Loucy (cell line): ENCODE results near the gene MYOM3.

Experiments
- H2AFZ ChIP-seq: fragments of 200-600 bp; sonication (generic); 2 replicates; pipeline ENCODE4 v1.6.0; 2016; ENCODE audit warnings: antibody characterized with exemption, mild to moderate bottlenecking, low read length, moderate library complexity
- H3F3A ChIP-seq: fragments of 200-600 bp; 2 replicates; pipeline ENCODE4 v1.6.0; 2016; ENCODE audit warnings: antibody characterized with exemption, low read depth, mild to moderate bottlenecking
- H3K27me3 ChIP-seq: fragments of 200-600 bp; sonication (generic); 2 replicates; pipeline ENCODE4 v1.6.1; 2014; ENCODE audit warnings: low read length, mild to moderate bottlenecking; ENCODE audit not compliant: insufficient read depth, poor library complexity, severe bottlenecking
- H3K36me3 ChIP-seq: fragments of 200-600 bp; sonication (generic); 2 replicates; pipeline ENCODE4 v1.6.1; 2016; ENCODE audit warnings: low read length; ENCODE audit not compliant: insufficient read depth
- H3K4me1 ChIP-seq: fragments of 200-600 bp; sonication (generic); 2 replicates; pipeline ENCODE4 v1.5.1; 2014; ENCODE audit warnings: low read length, mild to moderate bottlenecking; ENCODE audit not compliant: insufficient read depth, poor library complexity, severe bottlenecking
- H3K4me2 ChIP-seq: fragments of 200-600 bp; sonication (generic); 2 replicates; pipeline ENCODE4 v1.6.0; 2014; ENCODE audit warnings: antibody characterized with exemption, low read length, low read depth, mild to moderate bottlenecking; ENCODE audit not compliant: poor library complexity, severe bottlenecking
- H3K4me3 ChIP-seq: fragments of 200-600 bp; sonication (generic); 2 replicates; pipeline ENCODE4 v1.5.1; 2014; ENCODE audit warnings: low read length, mild to moderate bottlenecking, mixed read lengths; ENCODE audit not compliant: poor library complexity, severe bottlenecking
- H3K79me2 ChIP-seq: fragments of 200-600 bp; sonication (generic); 2 replicates; pipeline ENCODE4 v1.6.1; 2014; ENCODE audit warnings: low read length; ENCODE audit not compliant: insufficient read depth
- H3K9ac ChIP-seq: fragments of 200-600 bp; sonication (generic); 2 replicates; pipeline ENCODE4 v1.6.0; 2014; ENCODE audit warnings: mild to moderate bottlenecking, low read depth, low read length, moderate library complexity; ENCODE audit not compliant: poor library complexity, severe bottlenecking
- H3K9me2 ChIP-seq: fragments of 200-600 bp; sonication (generic); replicated peaks from 2 replicates; pipeline ENCODE4 v1.6.1; 2016; ENCODE audit warnings: low read depth, low read length, mixed read lengths
- H3K9me3 ChIP-seq: fragments of 200-600 bp; sonication (generic); 2 replicates; pipeline ENCODE4 v1.6.1; 2014; ENCODE audit warnings: mild to moderate bottlenecking, antibody characterized with exemption, low read length, low read depth; ENCODE audit not compliant: insufficient read depth
- H4K20me1 ChIP-seq: fragments of 200-600 bp; sonication (generic); 2 replicates; pipeline ENCODE4 v1.6.0; 2014; ENCODE audit warnings: antibody characterized with exemption, low read length, mild to moderate bottlenecking; ENCODE audit not compliant: insufficient read depth, poor library complexity, severe bottlenecking
- CTCF ChIP-seq: fragments of 200-600 bp; sonication (generic); conservative IDR thresholded peaks from 2 replicates; pipeline ENCODE4 v1.5.1; 2014; ENCODE audit warnings: mild to moderate bottlenecking, antibody characterized with exemption, low read length
- EZH2phosphoT487 ChIP-seq: fragments of 200-600 bp; IDR thresholded peaks from 2 replicates; pipeline ENCODE4 v1.6.1; 2018; ENCODE audit warnings: antibody characterized with exemption, mild to moderate bottlenecking, moderate library complexity, borderline replicate concordance

MYOM3 gene

GRCh38 chr1:24093732-24094131, 18.2 kb downstream of the MYOM3 start:
- H3K9me3 ChIP-seq = no peaks in the 10 kb centered on the region
- no peak overlapping the region for H3K4me3 ChIP-seq
- H3K4me1 ChIP-seq = no peaks in the 10 kb centered on the region
- H4K20me1 ChIP-seq = no peaks in the 10 kb centered on the region
- H3K4me2 ChIP-seq = no peak overlapping the region
- H3K27me3 ChIP-seq = no peaks in the 10 kb centered on the region
- no peaks in the 10 kb centered on the region for H3K9me2 ChIP-seq
- H2AFZ ChIP-seq = no peak overlapping the region
- H3K9ac ChIP-seq = no peak overlapping the region
- no peaks in the 10 kb centered on the region for H3K79me2 ChIP-seq
- H3F3A ChIP-seq = no peaks in the 10 kb centered on the region
- TF ChIP-seq EZH2phosphoT487 (no peak), CTCF (no peak)
- H3K36me3 ChIP-seq = no peaks in the 10 kb centered on the region

GRCh38 chr1:24092979-24093378, 19.0 kb downstream of the MYOM3 start:
- Histone ChIP-seq H3K36me3 (no peaks in the 10 kb centered on the region), H3K9me2 (no peaks in the 10 kb centered on the region), H3K4me2 (no peak overlapping the region), H2AFZ (no peak overlapping the region), H4K20me1 (no peaks in the 10 kb centered on the region), H3K4me3 (no peak overlapping the region), H3K79me2 (no peaks in the 10 kb centered on the region), H3K27me3 (no peaks in the 10 kb centered on the region), H3K9ac (no peak overlapping the region), H3F3A (no peaks in the 10 kb centered on the region), H3K4me1 (no peaks in the 10 kb centered on the region), H3K9me3 (no peaks in the 10 kb centered on the region)
- TF ChIP-seq CTCF (no peak), EZH2phosphoT487 (no peak)

GRCh38 chr1:24091971-24092482, 19.9 kb downstream of the MYOM3 start:
- no peak overlapping the region for H3K4me2 ChIP-seq
- H2AFZ ChIP-seq = no peak overlapping the region
- H3F3A ChIP-seq = no peaks in the 10 kb centered on the region
- no peak for TF ChIP-seq EZH2phosphoT487
- no peak for TF ChIP-seq CTCF
- no peaks in the 10 kb centered on the region for H4K20me1 ChIP-seq
- H3K79me2 ChIP-seq = no peaks in the 10 kb centered on the region
- H3K9ac ChIP-seq = no peak overlapping the region
- no peaks in the 10 kb centered on the region for H3K9me2 ChIP-seq
- H3K9me3 ChIP-seq = no peaks in the 10 kb centered on the region
- no peak overlapping the region for H3K4me3 ChIP-seq
- no peaks in the 10 kb centered on the region for H3K4me1 ChIP-seq
- no peaks in the 10 kb centered on the region for H3K36me3 ChIP-seq
- no peaks in the 10 kb centered on the region for H3K27me3 ChIP-seq
